GM12878 (cell line): Measurements from ENCODE around the gene CRYBB1. TPM values are rescaled to one million over a fixed set of nuclear protein-coding genes. Genes with fewer than 3 reads are reported as not detected.

Source experiments
- ATAC-seq: fragments of 200-7000 bp; cut with Tn5 transposase; 3 replicates; pipeline ENCODE4 v1.9.1; 2020; ENCODE audit warnings: mild to moderate bottlenecking, moderate library complexity
- BruUV-seq: library from RNA; stranded (reverse); fragments of 400-500 nt; replicated peaks from 2 replicates; lab custom pipeline; 2021; lab: Mats Ljungman, UMichigan
- CTCF ChIA-PET: fragments of 300-600 bp; sonication (Branson Sonifier 250); formaldehyde crosslinking; extraction: SDS; loops from one replicate; lab custom pipeline; 2021; ENCODE audit warnings: inconsistent platforms; lab: Yijun Ruan, JAX
- POLR2A ChIA-PET: fragments of 350-600 bp; formaldehyde crosslinking; extraction: SDS; loops from one replicate; lab custom pipeline; 2021; ENCODE audit warnings: inconsistent platforms; lab: Charles Lee
- RAD21 ChIA-PET: fragments of 300-600 bp; sonication (Branson Sonifier 250); formaldehyde crosslinking; loops from one replicate; lab custom pipeline; 2023; ENCODE audit warnings: antibody characterized with exemption; ENCODE audit not compliant: unreplicated experiment; lab: Charles Lee
- SMC1A ChIA-PET: fragments of 300-600 bp; sonication (Branson Sonifier 250); formaldehyde crosslinking; loops from one replicate; lab custom pipeline; 2023; ENCODE audit not compliant: unreplicated experiment, uncharacterized antibody; lab: Charles Lee
- DNase-seq: peaks from one replicate; pipeline ENCODE4 v3.0.0-alpha.2; 2011; ENCODE audit warnings: low read depth, low spot score
- FAIRE-seq: peaks from 3 replicates; lab custom pipeline; 2011; peaks lifted over from hg19 to GRCh38; lab: Jason Lieb, UNC
- H2AFZ ChIP-seq: 2 replicates; pipeline ENCODE4 v1.6.0; 2011; ENCODE audit warnings: low read depth, low read length, control low read depth; ENCODE audit not compliant: control insufficient read depth
- H3K27ac ChIP-seq: 2 replicates; pipeline ENCODE4 v1.5.1; 2011; ENCODE audit warnings: control low read depth; ENCODE audit not compliant: control insufficient read depth, insufficient read depth
- H3K27me3 ChIP-seq, 2 experiments: replicated peaks in 1 of 2; 2 replicates each; pipeline versions ENCODE4 v1.6.0 to v1.6.1; 2011; ENCODE audit warnings: low read length in 1 of 2; ENCODE audit not compliant: control insufficient read depth in 2 of 2, insufficient read depth in 2 of 2
- H3K36me3 ChIP-seq, 2 experiments: 2 replicates each; pipeline ENCODE4 v1.5.1; 2011; ENCODE audit warnings: low read length in 1 of 2; ENCODE audit not compliant: control insufficient read depth in 2 of 2, insufficient read depth in 2 of 2
- H3K4me1 ChIP-seq: 2 replicates; pipeline ENCODE4 v1.6.1; 2011; ENCODE audit warnings: mild to moderate bottlenecking, low read length, moderate library complexity, mixed read lengths; ENCODE audit not compliant: control insufficient read depth, insufficient read depth
- H3K4me2 ChIP-seq: 2 replicates; pipeline ENCODE4 v1.6.0; 2011; ENCODE audit warnings: control low read depth; ENCODE audit not compliant: control insufficient read depth, insufficient read depth
- H3K4me3 ChIP-seq: fragments of 200-600 bp; sonication (generic); 2 replicates; pipeline ENCODE4 v1.5.1; 2016
- H3K79me2 ChIP-seq: 2 replicates; pipeline ENCODE4 v1.6.0; 2011; ENCODE audit warnings: low read length; ENCODE audit not compliant: control insufficient read depth, insufficient read depth
- H3K9ac ChIP-seq: 2 replicates; pipeline ENCODE4 v1.8.0; 2011; ENCODE audit warnings: low read length, control low read depth, mixed read lengths; ENCODE audit not compliant: control insufficient read depth, insufficient read depth
- H3K9me3 ChIP-seq: replicated peaks from 3 replicates; pipeline ENCODE4 v1.5.1; 2011; ENCODE audit warnings: mild to moderate bottlenecking, low read length; ENCODE audit not compliant: control insufficient read depth, insufficient read depth
- H4K20me1 ChIP-seq: 2 replicates; pipeline ENCODE4 v1.6.0; 2011; ENCODE audit not compliant: control insufficient read depth, insufficient read depth
- ETV6 ChIP-seq, 2 experiments: fragments of 450-650 bp in 1 of 2; IDR thresholded peaks in 1 of 2; conservative IDR thresholded peaks in 1 of 2; 2 replicates each; pipeline ENCODE4 v1.6.1; 2014; ENCODE audit warnings: antibody characterized with exemption in 1 of 2, borderline replicate concordance in 1 of 2, low read depth in 1 of 2, mild to moderate bottlenecking in 1 of 2, moderate library complexity in 1 of 2
- FOS ChIP-seq: IDR thresholded peaks from 3 replicates; pipeline ENCODE4 v1.6.1; 2011; ENCODE audit warnings: borderline replicate concordance; ENCODE audit not compliant: insufficient read length; ENCODE audit errors: extremely low read depth
- FOXK2 ChIP-seq: fragments of 450-650 bp; IDR thresholded peaks from 2 replicates; pipeline ENCODE4 v1.6.1; 2017; ENCODE audit warnings: mild to moderate bottlenecking, moderate library complexity
- HCFC1 ChIP-seq: fragments of 150-350 bp; IDR thresholded peaks from 2 replicates; pipeline ENCODE4 v1.6.1; 2014; ENCODE audit warnings: low read length
- HDAC2 ChIP-seq: fragments of 200-600 bp; sonication (generic); IDR thresholded peaks from 2 replicates; pipeline ENCODE4 v1.6.1; 2017
- KAT2A ChIP-seq: conservative IDR thresholded peaks from 2 replicates; pipeline ENCODE4 v1.6.1; 2011; ENCODE audit warnings: low read depth, low read length; ENCODE audit not compliant: control insufficient read depth
- KDM1A ChIP-seq: fragments of 200-600 bp; sonication (generic); IDR thresholded peaks from 2 replicates; pipeline ENCODE4 v1.6.1; 2016; ENCODE audit warnings: borderline replicate concordance
- MEF2B ChIP-seq: fragments of 450-650 bp; IDR thresholded peaks from 2 replicates; pipeline ENCODE4 v1.6.1; 2018; ENCODE audit warnings: mild to moderate bottlenecking, moderate library complexity; ENCODE audit not compliant: partially characterized antibody, poor library complexity, severe bottlenecking
- POLR2AphosphoS5 ChIP-seq: IDR thresholded peaks from 2 replicates; pipeline ENCODE4 v1.6.1; 2011; ENCODE audit warnings: mild to moderate bottlenecking, low read length, inconsistent platforms
- SMC3 ChIP-seq: IDR thresholded peaks from 2 replicates; pipeline ENCODE4 v1.6.1; 2011; ENCODE audit warnings: low read length, improper control_type of control experiment, borderline replicate concordance
- ZNF24 ChIP-seq: fragments of 450-650 bp; IDR thresholded peaks from 2 replicates; pipeline ENCODE4 v1.6.1; 2017; ENCODE audit warnings: antibody characterized with exemption, mild to moderate bottlenecking
- WGBS: methylation state at CpG from one replicate; pipeline ENCODE4 v1.1.6; 2016; ENCODE audit warnings: low lambda C conversion rate; ENCODE audit not compliant: insufficient replicate concordance, insufficient coverage; ENCODE audit errors: missing lambda C conversion rate; 5-methylcytosine and 5-hydroxymethylcytosine counted together
- in situ Hi-C: fragments of 300-500 bp; cut with MboI; formaldehyde crosslinking; loops from 9 replicates; pipeline ENCODE4 v1.14.3; 2018; ENCODE audit warnings: mixed read lengths
- intact Hi-C: fragments of 100-400 bp; cut with micrococcal nuclease; formaldehyde crosslinking; loops from one replicate; pipeline ENCODE4 v1.14.2; 2022; ENCODE audit not compliant: unreplicated experiment
- polyA plus RNA-seq, 11 experiments: library from polyadenylated mRNA; depleted of rRNA in 4 of 11; unstranded in 6 of 11; stranded (reverse) in 5 of 11; fragments of >200 nt; fragmentation: Nextera tagmentation in 4 of 11; fragmentation: Illumina TruSeq in 1 of 11; extraction: Ambion mirVana in 4 of 11; extraction: Trizol in 1 of 11; gene quantifications; 1 replicate in 1 of 11; 2 replicates in 10 of 11; pipeline versions ENCODE4 v1.2.1 to v1.2.3, GENCODE V29; 2011 to 2016; ENCODE audit warnings: inconsistent platforms in 2 of 11, missing spikeins in 2 of 11, low read depth in 1 of 11
- total RNA-seq, 4 experiments: library from RNA; depleted of rRNA in 3 of 4; stranded (reverse); fragments of >200 nt in 3 of 4; fragmentation: Illumina TruSeq in 1 of 4; extraction: Trizol in 1 of 4; gene quantifications; 2 replicates each; pipeline versions ENCODE4 v1.2.1 to v1.2.3, GENCODE V29; 2013 to 2021
- TF ChIP-seq, protein P1 (sequence below): IDR thresholded peaks from 2 replicates; pipeline ENCODE4 v1.6.1; 2012; ENCODE audit warnings: low read depth, low read length, improper control_type of control experiment

Gene CRYBB1
- total and polyA plus RNA-seq, 10 of the 15 experiments (the other 5 are each of a cell fraction or from before 2014, with no cell fraction given), result 0.09 to 0.64 (median 0.23) TPM; not detected in 5

DNA sequence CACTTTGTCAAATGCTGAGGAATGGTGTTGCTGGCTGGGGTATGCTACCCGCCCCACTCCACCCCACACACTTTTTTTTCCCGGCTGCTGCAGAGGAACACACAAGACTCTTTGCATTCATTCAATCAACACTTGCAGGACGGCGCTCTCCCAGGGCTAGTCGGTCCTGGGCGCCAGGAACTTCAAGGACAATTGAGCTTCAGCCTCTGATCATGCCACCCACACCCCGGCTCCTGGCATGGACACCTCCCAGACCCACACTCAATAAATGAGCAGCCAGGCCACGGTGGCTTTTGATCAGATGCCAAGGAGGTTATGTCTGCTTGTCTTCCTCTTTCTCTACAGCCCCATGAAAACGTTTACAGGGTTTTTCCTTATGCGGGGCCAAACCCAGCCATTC, 47.7 kb downstream of the CRYBB1 start:
- ChIA-PET CTCF (no interaction called here), SMC1A (no interaction called here), POLR2A (no interaction called here), RAD21 (no interaction called here)
- Histone ChIP-seq H3K36me3 (peaks cover under 1 to 3% of the 10 kb centered on the region in 2 experiments; a peak in 2 of 4 replicates), H3K4me1 (peaks cover 2% of the 10 kb centered on the region; the same call in 1 of the 2 replicates), H3K4me3 (no peak overlapping the region), H2AFZ (no peak overlapping the region), H3K27ac (no peak overlapping the region), H3K4me2 (no peak overlapping the region), H3K79me2 (peaks cover 2% of the 10 kb centered on the region; the same call in 1 of the 2 replicates), H3K9me3 (no peaks in the 10 kb centered on the region), H4K20me1 (no peaks in the 10 kb centered on the region), H3K27me3 (no peaks in the 10 kb centered on the region), H3K9ac (no peak overlapping the region)
- TF ChIP-seq FOXK2, result no peak
- TF ChIP-seq, protein P1, sequence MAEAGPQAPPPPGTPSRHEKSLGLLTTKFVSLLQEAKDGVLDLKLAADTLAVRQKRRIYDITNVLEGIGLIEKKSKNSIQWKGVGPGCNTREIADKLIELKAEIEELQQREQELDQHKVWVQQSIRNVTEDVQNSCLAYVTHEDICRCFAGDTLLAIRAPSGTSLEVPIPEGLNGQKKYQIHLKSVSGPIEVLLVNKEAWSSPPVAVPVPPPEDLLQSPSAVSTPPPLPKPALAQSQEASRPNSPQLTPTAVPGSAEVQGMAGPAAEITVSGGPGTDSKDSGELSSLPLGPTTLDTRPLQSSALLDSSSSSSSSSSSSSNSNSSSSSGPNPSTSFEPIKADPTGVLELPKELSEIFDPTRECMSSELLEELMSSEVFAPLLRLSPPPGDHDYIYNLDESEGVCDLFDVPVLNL, result no peak
- no peak for TF ChIP-seq HCFC1
- TF ChIP-seq ETV6 (conservative IDR thresholded peaks at IDR 0.05 in 1 of 2, IDR thresholded peaks at IDR 0.05 in 1 of 2; ENCODE audit: borderline replicate concordance in 1 of 2, low read depth in 1 of 2), result no peak
- TF ChIP-seq ZNF24, result no peak
- TF ChIP-seq MEF2B, result no peak
- in situ Hi-C loops (no loop called here), intact Hi-C loops (no loop called here)
- no peak for DNase-seq
- no peak for ATAC-seq
- no TSS peak for BruUV-seq
- WGBS, result 71% methylated on average over 10 of the region's 10 CpGs
- no peak for FAIRE-seq

DNA sequence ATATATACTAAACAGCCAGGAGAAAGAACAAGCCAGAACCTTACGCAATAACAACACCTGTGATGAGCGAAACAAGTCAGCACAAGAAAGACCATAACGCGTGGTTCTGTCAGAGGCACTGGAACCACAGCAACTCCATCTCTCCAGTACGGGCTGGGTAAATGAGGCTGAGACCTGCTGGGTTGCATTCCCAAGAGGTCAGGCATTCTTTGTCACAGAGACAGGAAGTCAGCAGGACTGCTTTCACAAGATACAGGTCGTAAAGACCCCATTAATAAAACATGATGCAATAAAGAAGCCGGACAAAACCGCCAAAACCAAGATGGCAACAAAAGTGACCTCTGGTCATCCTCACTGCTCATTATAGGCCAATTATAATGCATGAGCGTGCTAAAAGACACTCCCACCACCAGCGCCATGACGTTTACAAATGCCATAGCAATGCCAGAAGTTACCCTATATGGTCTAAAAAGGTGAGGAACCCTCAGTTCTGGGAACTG, 49.6 kb downstream of the CRYBB1 start:
- Histone ChIP-seq H3K4me3 (no peak overlapping the region), H3K9me3 (no peaks in the 10 kb centered on the region), H3K36me3 (peaks cover 0 to 5% of the 10 kb centered on the region in 2 experiments; a peak in 1 of 4 replicates), H4K20me1 (no peaks in the 10 kb centered on the region), H3K27me3 (no peaks in the 10 kb centered on the region), H3K79me2 (peaks cover 2% of the 10 kb centered on the region; the same call in 1 of the 2 replicates), H3K27ac (no peak overlapping the region), H3K9ac (no peak overlapping the region), H3K4me2 (no peak overlapping the region), H3K4me1 (no peaks in the 10 kb centered on the region), H2AFZ (no peak overlapping the region)
- in situ Hi-C loops (no loop called here), intact Hi-C loops (no loop called here)
- DNase-seq (no peak), FAIRE-seq (no peak), ATAC-seq (no peak)
- ChIA-PET SMC1A (no interaction called here), RAD21 (no interaction called here), POLR2A (no interaction called here), CTCF (no interaction called here)
- 90% methylated on average over 11 of the region's 11 CpGs for WGBS
- no TSS peak for BruUV-seq
- TF ChIP-seq KDM1A (no peak), SMC3 (no peak), POLR2AphosphoS5 (no peak), KAT2A (no peak), HDAC2 (no peak), HCFC1 (no peak), FOS (no peak)
